Naive thymus-derived CD4-positive, alpha-beta T cell (primary cell): Measurements from ENCODE around the gene ADARB1. TPM values are rescaled to one million over a fixed set of nuclear protein-coding genes. Genes with fewer than 3 reads are reported as not detected.

Experiments used
- ATAC-seq: fragments of 150-1000 bp; cut with Tn5 transposase; 2 replicates; pipeline ENCODE4 v1.10.0; 2021; ENCODE audit warnings: mild to moderate bottlenecking, moderate library complexity
- CTCF ChIA-PET: fragments of 350-600 bp; sonication (Branson Sonifier 250); formaldehyde crosslinking; loops from one replicate; lab custom pipeline; 2021; ENCODE audit warnings: antibody characterized with exemption; lab: Charles Lee
- POLR2A ChIA-PET: fragments of 350-600 bp; sonication (Branson Sonifier 250); formaldehyde crosslinking; loops from one replicate; lab custom pipeline; 2021; ENCODE audit warnings: antibody characterized with exemption, inconsistent platforms; lab: Charles Lee
- DNase-seq, 9 donors: peaks; one replicate each; pipeline versions ENCODE4 v3.0.0 to v3.0.0-alpha.2; 2020 to 2022; ENCODE audit warnings: mixed read lengths in 1 of 9
- H3K27ac ChIP-seq: one replicate; pipeline ENCODE4 v1.7.0; 2013; ENCODE audit warnings: mild to moderate bottlenecking, low read depth, low read length, moderate library complexity
- H3K27me3 ChIP-seq, 2 donors: one replicate each; pipeline ENCODE4 v1.7.0; 2013; ENCODE audit warnings: low read length in 2 of 2, mild to moderate bottlenecking in 2 of 2, moderate library complexity in 2 of 2; ENCODE audit not compliant: control insufficient read depth in 2 of 2, insufficient read depth in 2 of 2
- H3K36me3 ChIP-seq, 3 experiments: 1 replicate in 2 of 3; 2 replicates in 1 of 3; pipeline ENCODE4 v1.7.0; 2013; ENCODE audit warnings: low read length in 3 of 3, mild to moderate bottlenecking in 3 of 3, moderate library complexity in 1 of 3; ENCODE audit not compliant: insufficient read depth in 3 of 3, control insufficient read depth in 2 of 3
- H3K4me1 ChIP-seq, 2 donors: one replicate each; pipeline ENCODE4 v1.7.0; 2013; ENCODE audit warnings: low read length in 2 of 2, mild to moderate bottlenecking in 2 of 2, moderate library complexity in 1 of 2; ENCODE audit not compliant: control insufficient read depth in 2 of 2, insufficient read depth in 2 of 2
- H3K4me3 ChIP-seq: 2 replicates; pipeline ENCODE4 v1.7.0; 2013; ENCODE audit warnings: mild to moderate bottlenecking, low read length
- H3K9me3 ChIP-seq, 3 experiments: 1 replicate in 2 of 3; 2 replicates in 1 of 3; pipeline ENCODE4 v1.7.0; 2013; ENCODE audit warnings: low read length in 3 of 3; ENCODE audit not compliant: control insufficient read depth in 2 of 3
- H3K27ac Mint-ChIP-seq, 9 donors: one replicate each; pipeline ENCODE4 v1.8.0; 2020 to 2022; ENCODE audit warnings: mixed read lengths in 9 of 9, mild to moderate bottlenecking in 8 of 9, moderate library complexity in 5 of 9, inconsistent platforms in 2 of 9
- H3K27me3 Mint-ChIP-seq, 5 donors: one replicate each; pipeline ENCODE4 v1.8.0; 2021 to 2022; ENCODE audit warnings: mixed read lengths in 5 of 5, mild to moderate bottlenecking in 1 of 5
- H3K36me3 Mint-ChIP-seq, 5 donors: one replicate each; pipeline ENCODE4 v1.8.0; 2020 to 2022; ENCODE audit warnings: mixed read lengths in 5 of 5, mild to moderate bottlenecking in 3 of 5, inconsistent platforms in 1 of 5
- H3K4me1 Mint-ChIP-seq, 7 donors: one replicate each; pipeline ENCODE4 v1.8.0; 2020 to 2022; ENCODE audit warnings: mixed read lengths in 7 of 7, mild to moderate bottlenecking in 3 of 7, inconsistent platforms in 1 of 7
- H3K4me3 Mint-ChIP-seq, 10 donors: one replicate each; pipeline ENCODE4 v1.8.0; 2020 to 2022; ENCODE audit warnings: mild to moderate bottlenecking in 10 of 10, mixed read lengths in 10 of 10, moderate library complexity in 6 of 10, inconsistent platforms in 2 of 10
- H3K9me3 Mint-ChIP-seq, 11 donors: one replicate each; pipeline ENCODE4 v1.8.0; 2020 to 2022; ENCODE audit warnings: mixed read lengths in 11 of 11, mild to moderate bottlenecking in 4 of 11, inconsistent platforms in 1 of 11, moderate library complexity in 1 of 11
- intact Hi-C, 2 donors: fragments of 100-400 bp; cut with micrococcal nuclease; formaldehyde crosslinking; loops; one replicate each; pipeline ENCODE4 v1.15.1; 2023
- polyA plus RNA-seq, 2 donors: library from polyadenylated mRNA; unstranded; fragments of 300-500 nt; fragmentation: Illumina TruSeq; gene quantifications; one replicate each; pipeline ENCODE4 v1.2.3, GENCODE V29; 2021
- total RNA-seq, 6 experiments: library from RNA in 5 of 6; stranded (reverse) in 5 of 6; gene quantifications; 1 replicate in 5 of 6; 2 replicates in 1 of 6; pipeline ENCODE4 v1.2.3 and lab custom pipeline; 2021 to 2026

ADARB1 gene
- total and polyA plus RNA-seq, 7 experiments from 2014 or later, result 6.2 to 52.2 (median 38.4) TPM

GRCh38 chr21:45253633-45254459 lies 179.5 kb downstream of the ADARB1 start:
- H3K4me3 ChIP-seq, result no peak overlapping the region
- no peak for DNase-seq
- H3K4me3 Mint-ChIP-seq, result no peak overlapping the region
- H3K4me1 ChIP-seq, result peaks cover 0 to 5% of the 10 kb centered on the region in 2 donors
- ChIA-PET POLR2A (no interaction called here), CTCF (no interaction called here)
- no peaks in the 10 kb centered on the region for H3K9me3 ChIP-seq
- no peak for ATAC-seq
- no peaks in the 10 kb centered on the region for H3K36me3 ChIP-seq
- H3K27ac ChIP-seq, result no peak overlapping the region
- peaks cover 0 to 5% of the 10 kb centered on the region in 2 donors for H3K27me3 ChIP-seq
- peaks cover 5 to 19% (median 13%) of the 10 kb centered on the region in 5 donors for H3K27me3 Mint-ChIP-seq
- H3K27ac Mint-ChIP-seq, result no peak overlapping the region
- H3K9me3 Mint-ChIP-seq, result no peaks in the 10 kb centered on the region
- intact Hi-C loops, result loop anchor here in 1 of 2 donors (10.0 kb wide), 1 partner anchor 99 kb away; no protein-coding TSS in a partner anchor
- peaks cover 0 to 18% (median 9%) of the 10 kb centered on the region in 7 donors for H3K4me1 Mint-ChIP-seq
- H3K36me3 Mint-ChIP-seq, result no peaks in the 10 kb centered on the region

- ChIA-PET CTCF (no interaction called here), POLR2A (no interaction called here)
- Histone ChIP-seq H3K36me3 (no peaks in the 10 kb centered on the region), H3K4me1 (peaks cover 0 to 5% of the 10 kb centered on the region in 2 donors), H3K4me3 (no peak overlapping the region), H3K9me3 (no peaks in the 10 kb centered on the region), H3K27ac (no peak overlapping the region), H3K27me3 (peaks cover 0 to 5% of the 10 kb centered on the region in 2 donors)
- Mint-ChIP-seq H3K36me3 (no peaks in the 10 kb centered on the region), H3K4me1 (peaks cover 0 to 18% (median 9%) of the 10 kb centered on the region in 7 donors), H3K27ac (no peak overlapping the region), H3K27me3 (peaks cover 5 to 18% (median 13%) of the 10 kb centered on the region in 5 donors), H3K4me3 (peak overlapping the region in 3 of 10 donors; percentile 11 to 70 (median 33)), H3K9me3 (no peaks in the 10 kb centered on the region)
- intact Hi-C loops, result loop anchor here in 1 of 2 donors (10.0 kb wide), 1 partner anchor 100 kb away; no protein-coding TSS in a partner anchor
- no peak for ATAC-seq
- DNase-seq, result no peak
These were observed 180.1 kb downstream of the ADARB1 start for GRCh38 chr21:45254460-45254930.

GRCh38 chr21:45255381-45256020 lies 181.1 kb downstream of the ADARB1 start:
- CTCF ChIA-PET, result interaction anchor here (0.6 kb wide), 1 partner anchor 163 kb away, joined by 3 read pairs; no protein-coding TSS in a partner anchor
- Histone ChIP-seq H3K4me3 (no peak overlapping the region), H3K27me3 (peaks cover 0 to 5% of the 10 kb centered on the region in 2 donors), H3K27ac (no peak overlapping the region), H3K36me3 (no peaks in the 10 kb centered on the region), H3K4me1 (peaks cover 0 to 5% of the 10 kb centered on the region in 2 donors), H3K9me3 (no peaks in the 10 kb centered on the region)
- H3K36me3 Mint-ChIP-seq, result no peaks in the 10 kb centered on the region
- H3K27ac Mint-ChIP-seq, result peak overlapping the region in 1 of 9 donors; percentile 43
- ATAC-seq (peak; percentile 67), DNase-seq (peak in 1 of 9 donors; percentile 31)
- POLR2A ChIA-PET, result interaction anchor here (0.6 kb wide), 1 partner anchor 526 kb away, joined by 3 read pairs; no protein-coding TSS in a partner anchor
- no peaks in the 10 kb centered on the region for H3K9me3 Mint-ChIP-seq
- intact Hi-C loops, result loop anchor here in 1 of 2 donors (10.0 kb wide), 1 partner anchor 101 kb away; no protein-coding TSS in a partner anchor
- H3K4me1 Mint-ChIP-seq, result peaks cover 0 to 18% (median 9%) of the 10 kb centered on the region in 7 donors
- peak overlapping the region in 5 of 10 donors; percentile 4 to 67 (median 33) for H3K4me3 Mint-ChIP-seq
- peaks cover 5 to 16% (median 13%) of the 10 kb centered on the region in 5 donors for H3K27me3 Mint-ChIP-seq

GRCh38 chr21:45256021-45256911 lies 181.9 kb downstream of the ADARB1 start:
- CTCF ChIA-PET, result no interaction called here
- peak overlapping the region in 2 of 9 donors; percentile 5 to 43 for H3K27ac Mint-ChIP-seq

GRCh38 chr21:45256912-45257672 lies 182.7 kb downstream of the ADARB1 start:
- peak overlapping the region in 2 of 9 donors; percentile 23 to 46 for H3K27ac Mint-ChIP-seq
- Histone ChIP-seq H3K4me1 (peaks cover 0 to 5% of the 10 kb centered on the region in 2 donors), H3K9me3 (no peaks in the 10 kb centered on the region), H3K36me3 (no peaks in the 10 kb centered on the region), H3K27me3 (peaks cover 0 to 5% of the 10 kb centered on the region in 2 donors), H3K27ac (no peak overlapping the region), H3K4me3 (no peak overlapping the region)
- intact Hi-C loops, result loop anchor here in 1 of 2 donors (10.0 kb wide), 1 partner anchor 102 kb away; no protein-coding TSS in a partner anchor
- ChIA-PET CTCF (interaction anchor here (0.6 kb wide), 1 partner anchor 1527 kb away, joined by 3 read pairs; no protein-coding TSS in a partner anchor), POLR2A (interaction anchor here (0.6 kb wide), 1 partner anchor 10 kb away, joined by 4 read pairs; no protein-coding TSS in a partner anchor)
- H3K4me3 Mint-ChIP-seq, result peak overlapping the region in 5 of 10 donors; percentile 7 to 54 (median 38)
- no peaks in the 10 kb centered on the region for H3K36me3 Mint-ChIP-seq
- H3K9me3 Mint-ChIP-seq, result no peaks in the 10 kb centered on the region
- H3K4me1 Mint-ChIP-seq, result peaks cover 0 to 18% (median 9%) of the 10 kb centered on the region in 7 donors
- peaks cover 5 to 16% (median 13%) of the 10 kb centered on the region in 5 donors for H3K27me3 Mint-ChIP-seq
- DNase-seq, result no peak
- ATAC-seq, result peak; percentile 58

More at GRCh38 chr21:45256021-45256911, 181.9 kb downstream of the ADARB1 start:
- H3K27me3 ChIP-seq, result peaks cover 0 to 5% of the 10 kb centered on the region in 2 donors
- H3K27me3 Mint-ChIP-seq, result peaks cover 5 to 16% (median 13%) of the 10 kb centered on the region in 5 donors
- H3K4me3 Mint-ChIP-seq, result peak overlapping the region in 7 of 10 donors; percentile 4 to 67 (median 33)
- H3K4me1 ChIP-seq, result peaks cover 0 to 5% of the 10 kb centered on the region in 2 donors
- no peaks in the 10 kb centered on the region for H3K36me3 Mint-ChIP-seq
- no peak overlapping the region for H3K27ac ChIP-seq
- no peak for DNase-seq
- no peak overlapping the region for H3K4me3 ChIP-seq
- H3K4me1 Mint-ChIP-seq, result peaks cover 0 to 18% (median 9%) of the 10 kb centered on the region in 7 donors
- H3K36me3 ChIP-seq, result no peaks in the 10 kb centered on the region
- intact Hi-C loops, result loop anchor here in 1 of 2 donors (10.0 kb wide), 1 partner anchor 101 kb away; no protein-coding TSS in a partner anchor
- POLR2A ChIA-PET, result interaction anchor here (0.6 kb wide), 1 partner anchor 9 kb away, joined by 4 read pairs; no protein-coding TSS in a partner anchor
- no peaks in the 10 kb centered on the region for H3K9me3 ChIP-seq
- ATAC-seq, result peak; percentile 14
- H3K9me3 Mint-ChIP-seq, result no peaks in the 10 kb centered on the region
